OCI-M2 (cell line): ENCODE measurements around the gene OR10A4.
"Not testable (repeated sequence)": the region's sequence is repeated elsewhere in the genome, so short reads cannot be mapped to it uniquely, and the experiment has no call there.

Source experiments
- DNase-seq: peaks from one replicate; lab custom pipeline; 2025; ENCODE audit not compliant: unreplicated experiment; lab: John Stamatoyannopoulos, UW

Gene OR10A4

DNA sequence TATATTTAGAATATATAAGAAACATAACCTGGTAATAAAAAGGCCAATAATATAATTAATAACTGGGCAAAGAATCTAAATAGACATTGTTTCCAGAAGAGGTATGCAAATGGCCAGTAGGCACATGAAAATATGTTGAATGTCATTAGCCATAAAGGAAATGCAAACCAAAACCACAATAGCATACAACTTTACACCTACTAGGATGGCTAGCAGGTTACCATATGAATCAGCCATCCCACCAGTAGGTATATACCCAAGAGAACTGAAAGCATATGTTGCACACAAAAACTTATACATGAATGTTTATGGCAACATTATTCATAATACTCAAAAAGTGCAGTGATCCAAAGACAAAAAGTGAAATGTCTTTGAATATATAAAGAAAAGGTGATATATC, 18.6 kb downstream of the OR10A4 start:
- DNase-seq = no peak

DNA sequence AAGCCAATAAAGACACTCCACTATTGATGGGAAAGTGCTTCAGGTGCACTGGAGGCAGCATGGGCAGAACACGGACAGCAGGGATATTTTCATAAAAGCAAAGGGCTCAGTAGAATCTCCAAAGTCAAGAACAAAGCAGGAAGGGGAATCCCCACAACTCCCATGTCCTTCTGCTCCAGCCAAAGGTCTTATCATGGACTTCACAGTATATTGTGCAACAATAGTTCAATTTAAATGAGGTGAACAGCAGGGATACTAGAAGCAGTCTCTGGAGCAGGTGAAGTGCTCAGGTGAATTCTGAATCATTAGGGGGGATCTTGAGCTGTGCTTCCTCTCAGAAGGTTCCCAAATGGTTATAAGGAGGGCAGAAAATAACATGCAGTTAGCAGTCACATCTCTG, 22.5 kb downstream of the OR10A4 start:
- DNase-seq = no peak

DNA sequence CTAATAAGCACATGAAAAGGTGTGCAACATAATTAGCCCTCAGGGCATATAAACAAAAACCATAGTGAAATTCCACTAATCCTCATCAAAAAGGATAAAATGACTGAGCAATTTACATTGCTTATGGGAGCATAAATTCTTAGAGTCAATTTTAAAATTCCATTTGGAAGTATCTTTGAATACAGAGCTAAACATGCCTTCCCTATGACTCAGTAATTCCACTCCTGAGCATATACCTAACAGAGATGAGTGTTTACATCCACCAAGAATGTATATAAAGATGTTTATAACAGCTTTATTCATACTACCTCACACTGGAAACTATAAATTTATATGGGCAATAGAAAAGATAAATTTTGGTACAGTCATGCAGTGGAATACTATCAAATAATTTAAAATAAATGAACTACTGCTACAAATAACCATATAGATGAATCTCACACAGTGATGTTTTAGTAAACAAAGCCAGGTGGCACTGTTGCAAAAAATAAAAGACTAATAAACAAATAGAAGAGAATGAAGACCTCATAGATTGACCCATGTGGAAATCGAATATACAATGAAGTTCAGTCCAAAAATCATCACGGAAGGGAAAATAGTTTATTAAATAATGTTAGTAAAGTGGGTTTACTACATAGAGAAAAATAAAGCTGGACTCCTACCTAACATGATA, 24.0 kb downstream of the OR10A4 start:
- DNase-seq = no peak

DNA sequence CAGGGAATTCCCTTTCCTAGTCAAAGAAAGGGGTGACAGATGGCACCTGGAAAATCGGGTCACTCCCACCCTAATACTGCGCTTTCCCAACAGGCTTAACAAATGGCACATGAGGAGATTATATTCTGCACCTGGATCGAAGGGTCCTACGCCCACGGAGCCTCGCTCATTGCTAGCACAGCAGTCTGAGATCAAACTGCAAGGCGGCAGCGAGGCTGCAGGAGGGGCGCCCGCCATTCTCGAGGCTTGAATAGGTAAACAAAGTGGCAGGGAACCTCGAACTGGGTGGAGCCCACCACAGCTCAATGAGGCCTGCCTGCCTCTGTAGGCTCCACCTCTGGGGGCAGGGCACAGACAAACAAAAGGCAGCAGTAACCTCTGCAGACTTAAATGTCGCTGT, 28.4 kb downstream of the OR10A4 start:
- DNase-seq = not testable (repeated sequence)

DNA sequence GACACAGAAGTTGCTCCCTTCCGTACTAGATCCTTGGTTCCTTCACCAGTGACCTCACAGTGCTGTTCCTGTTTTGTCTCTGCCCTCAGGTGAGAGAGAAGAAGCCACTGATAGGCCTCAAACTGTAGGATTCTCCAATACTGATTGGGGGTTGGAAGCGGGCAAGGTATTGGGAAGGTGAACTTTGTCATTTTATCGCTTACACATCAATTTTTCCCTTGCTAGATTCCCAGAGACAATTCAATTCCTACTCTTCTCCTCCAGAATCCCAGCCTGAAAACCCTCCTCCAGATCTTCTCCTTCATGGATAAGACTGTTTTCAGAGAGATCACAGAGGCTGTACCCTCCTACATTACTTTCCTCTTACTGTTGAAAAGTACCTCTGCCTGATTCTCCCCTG, 35.0 kb downstream of the OR10A4 start:
- no peak for DNase-seq

DNA sequence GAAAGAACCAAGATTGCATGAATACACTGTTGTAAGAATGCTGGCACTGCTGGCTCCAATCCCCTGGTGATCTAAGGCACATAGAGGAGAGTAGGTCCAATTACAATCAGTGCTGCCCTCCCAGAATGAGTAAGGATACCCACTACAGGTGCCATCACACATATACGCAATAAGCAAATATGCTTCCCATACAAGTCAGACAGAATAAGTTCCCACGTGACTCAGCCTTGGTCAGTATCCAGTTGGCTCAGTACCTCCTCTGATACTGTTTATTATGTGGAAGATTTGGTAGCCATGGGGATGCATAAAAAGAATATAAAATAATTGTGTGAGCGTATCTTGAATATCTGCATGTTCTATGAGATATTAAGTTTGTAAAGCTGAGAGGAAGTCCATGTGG, 35.5 kb downstream of the OR10A4 start:
- DNase-seq = no peak

DNA sequence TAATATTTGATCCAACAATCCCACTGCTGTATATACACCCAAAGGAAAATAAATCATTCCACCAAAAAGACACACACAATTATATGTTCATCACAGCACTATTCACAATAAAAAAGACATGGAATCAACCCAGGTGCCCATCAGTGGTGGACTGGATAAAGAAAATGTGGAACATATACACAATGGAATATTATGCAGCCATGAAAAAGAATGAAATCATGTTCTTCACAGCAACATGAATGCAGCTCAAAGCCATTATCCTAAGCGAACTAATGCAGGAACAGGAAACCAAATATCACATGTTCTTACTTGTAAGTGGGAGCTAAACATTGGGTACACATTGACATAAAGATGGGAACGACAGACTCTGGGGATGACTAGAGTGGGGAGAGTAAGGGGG, 43.3 kb downstream of the OR10A4 start:
- no peak for DNase-seq

DNA sequence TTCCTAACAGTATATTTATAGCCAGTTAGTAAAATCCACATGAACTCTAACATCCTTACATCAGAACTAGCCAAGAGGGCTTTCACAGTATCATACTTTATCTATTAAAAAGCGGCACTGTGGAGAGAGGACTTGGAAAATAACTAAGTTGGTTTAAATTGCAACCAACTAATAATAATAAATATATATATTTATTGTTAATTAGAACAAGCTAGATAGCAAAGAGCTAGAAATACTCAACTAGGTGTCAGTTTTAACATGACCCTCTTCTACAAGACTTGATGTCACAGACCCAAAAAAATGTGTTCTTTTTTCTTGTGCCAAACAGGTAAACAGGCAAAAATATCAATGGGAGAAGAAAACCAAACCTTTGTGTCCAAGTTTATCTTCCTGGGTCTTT, 44.3 kb downstream of the OR10A4 start, which contains the start of gene OR2D3:
Gene OR2D3 (plus strand): TSS at position 301 of the 400 bp plus-strand sequence. CDS start 0 bp downstream, at position 301.
- no peak for DNase-seq

DNA sequence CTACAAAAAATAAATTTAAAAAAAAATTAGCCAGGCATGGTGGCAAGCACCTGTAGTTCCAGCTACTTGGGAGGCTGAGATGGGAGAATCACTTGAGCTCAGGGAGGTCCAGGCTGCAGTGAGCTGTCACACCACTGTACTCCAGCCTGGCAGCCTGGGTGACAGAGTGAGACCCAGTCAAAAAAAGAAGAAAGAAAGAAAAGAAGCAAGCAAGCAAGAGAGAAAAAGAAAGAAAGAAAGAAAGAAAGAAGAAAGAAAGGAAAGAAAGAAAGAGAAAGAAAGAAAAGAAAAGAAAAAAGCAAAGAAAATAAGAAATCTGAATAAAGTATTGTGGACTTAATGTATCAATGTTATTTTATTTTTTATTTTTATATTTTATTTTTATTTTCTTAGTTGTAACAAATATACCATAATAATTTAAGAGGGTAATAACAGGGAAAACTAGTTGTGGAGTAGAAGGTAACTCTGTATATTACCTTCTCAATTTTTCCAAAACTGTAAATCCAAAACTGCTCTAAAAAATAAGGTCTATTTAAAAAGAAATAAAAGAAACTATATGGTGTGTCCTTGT, 48.7 kb downstream of the OR10A4 start:
- no peak for DNase-seq

DNA sequence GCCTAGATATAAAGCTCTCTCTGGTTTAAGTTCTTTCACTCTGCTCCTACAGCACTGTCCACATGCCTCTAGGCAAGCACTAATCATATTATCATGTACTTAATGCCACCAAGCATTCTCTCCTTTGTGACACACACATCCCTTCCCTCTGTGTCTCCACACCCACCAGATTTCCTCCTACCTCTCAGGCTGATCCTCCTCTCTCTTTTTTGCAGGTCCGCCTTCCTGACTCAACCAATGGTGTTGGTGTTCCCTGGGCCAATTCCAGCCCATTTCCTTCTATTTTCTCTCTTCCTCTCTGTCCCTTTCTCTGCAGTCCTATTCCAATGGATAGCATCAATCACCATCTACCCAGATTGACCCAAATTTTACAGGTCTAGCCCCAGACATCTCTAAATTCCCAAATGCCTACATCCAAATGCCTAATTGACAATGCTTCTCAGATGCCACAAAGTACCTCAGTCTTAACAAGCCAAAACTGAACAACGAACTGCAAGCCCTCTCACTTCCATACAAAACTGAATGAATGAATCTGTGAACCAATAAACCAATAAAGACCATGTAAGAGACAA, 49.3 kb downstream of the OR10A4 start:
- DNase-seq = no peak

DNA sequence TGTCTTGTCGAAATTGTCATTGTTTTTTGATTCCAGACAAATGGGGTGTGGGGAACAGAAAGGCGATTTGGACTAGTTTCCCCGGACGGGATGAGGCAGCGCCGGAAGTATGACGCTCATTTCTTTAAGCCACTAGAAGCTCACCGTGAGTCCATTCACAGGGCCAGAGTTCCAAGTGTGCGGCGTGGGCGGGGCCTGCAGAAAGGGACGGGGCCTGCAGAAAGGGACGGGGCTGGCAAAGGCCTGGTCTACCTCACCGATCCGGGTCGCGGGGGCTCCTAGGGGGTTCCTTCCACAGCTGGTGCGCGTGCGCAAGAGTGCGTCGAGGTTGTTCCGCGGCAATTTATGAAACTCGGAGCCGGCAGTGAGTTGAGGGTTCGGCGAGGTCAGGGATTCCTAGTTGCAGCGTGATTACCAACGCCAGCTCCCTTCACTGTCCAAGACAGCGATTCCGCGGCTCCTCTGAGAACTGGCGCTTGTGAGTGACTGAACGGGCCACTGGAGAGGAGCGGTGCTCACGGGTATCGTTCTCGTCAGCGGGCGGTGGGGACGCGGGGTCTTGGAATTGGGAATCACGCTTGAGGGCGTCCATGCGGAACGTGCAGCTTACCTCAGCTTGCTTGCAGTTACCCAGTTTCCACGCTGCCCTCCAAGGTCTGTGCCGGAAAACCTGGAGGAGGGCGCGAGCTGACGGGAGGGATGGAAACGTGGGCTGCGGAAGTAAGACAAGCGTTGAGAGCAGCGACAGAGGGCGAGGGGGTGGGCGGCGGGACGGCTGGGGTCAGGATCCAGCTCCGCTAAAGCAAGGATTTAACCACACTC, 50.0 kb downstream of the OR10A4 start, which contains the start of gene ZNF215:
Gene ZNF215 (plus strand): TSS at position 219 of the 822 bp plus-strand sequence. CDS start 5,847 bp downstream, outside the sequence.
- no peak for DNase-seq

DNA sequence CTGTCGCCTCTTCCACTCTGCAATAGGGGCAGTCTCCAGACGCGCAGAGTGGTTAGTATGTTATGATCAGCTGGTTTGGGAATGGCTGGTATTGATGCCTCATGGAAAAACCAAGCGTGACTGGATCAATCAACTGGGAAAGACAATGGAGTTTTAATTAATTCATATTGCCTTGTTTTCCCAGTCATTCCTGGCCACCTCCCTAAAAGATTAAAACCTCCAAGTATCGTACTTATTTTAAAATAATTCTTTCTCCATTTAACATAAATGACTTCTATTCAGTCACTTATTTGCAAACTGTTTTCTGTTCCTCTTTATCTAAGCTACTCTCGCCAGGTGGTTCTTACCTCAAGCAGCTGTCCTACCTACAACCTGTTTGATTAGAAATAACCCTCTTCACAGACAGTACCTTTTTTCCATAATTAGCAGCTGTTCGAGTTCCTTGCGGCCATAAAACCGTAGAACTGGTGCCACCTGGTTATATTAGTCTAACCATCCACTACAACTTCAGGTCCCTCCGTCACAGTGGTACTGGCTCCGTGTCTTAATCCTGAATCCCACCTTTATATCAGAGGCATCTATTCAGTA, 50.7 kb downstream of the OR10A4 start:
- DNase-seq = no peak
